Prostate gland (tissue), 2 donors: ENCODE data around the gene CDH22.

Experiments
- CTCF ChIP-seq, 4 experiments: fragments of 200-600 bp in 2 of 4; fragments of 450-650 bp in 2 of 4; sonication (generic) in 2 of 4; IDR thresholded peaks; 1 replicate in 3 of 4; 2 replicates in 1 of 4; pipeline ENCODE4 v1.5.1; 2016 to 2019; ENCODE audit warnings: antibody characterized with exemption in 4 of 4, mild to moderate bottlenecking in 2 of 4, moderate library complexity in 2 of 4
- POLR2AphosphoS5 ChIP-seq: sonication (generic); formaldehyde crosslinking; IDR thresholded peaks from one replicate; pipeline ENCODE4 v1.6.1; 2017; ENCODE audit warnings: antibody characterized with exemption

GRCh38 chr20:46267108-46268105 is 40.9 kb downstream of the CDH22 start:
- no peak for TF ChIP-seq CTCF (IDR thresholded peaks at IDR 0.05)
- TF ChIP-seq POLR2AphosphoS5: no peak
